ENCODE measurements around the gene ARAP1. TPM values are rescaled to one million over a fixed set of nuclear protein-coding genes. Genes with fewer than 3 reads are reported as not detected.

ARAP1 gene
- total and polyA plus RNA-seq, 2 experiments from 2014 or later, result 41.5 to 200 TPM

- H3K27me3 ChIP-seq, result no peaks in the 10 kb centered on the region
- no peaks in the 10 kb centered on the region for H3K9me3 ChIP-seq (ENCODE audit: low read depth)
- no peak for DNase-seq (ENCODE audit: low read depth in 1 of 2, low spot score in 1 of 2)
- no peak overlapping the region for H3K27ac ChIP-seq
- no peaks in the 10 kb centered on the region for H3K4me1 ChIP-seq (ENCODE audit: low read depth)
- H3K36me3 ChIP-seq, result peaks cover 3% of the 10 kb centered on the region
- no peak overlapping the region for H3K4me3 ChIP-seq
- TF ChIP-seq CTCF (IDR thresholded peaks at IDR 0.05; ENCODE audit: low read depth, low read length), result no peak
These were observed 69.4 kb downstream of the ARAP1 start for GRCh38 chr11:72682858-72683243.

GRCh38 chr11:72682238-72682857 lies 69.9 kb downstream of the ARAP1 start:
- Histone ChIP-seq H3K9me3 (ENCODE audit: low read depth) (no peaks in the 10 kb centered on the region), H3K4me3 (no peak overlapping the region), H3K27me3 (peaks cover 4% of the 10 kb centered on the region), H3K27ac (no peak overlapping the region), H3K36me3 (peaks cover 3% of the 10 kb centered on the region), H3K4me1 (ENCODE audit: low read depth) (no peaks in the 10 kb centered on the region)
- no peak for DNase-seq (ENCODE audit: low read depth in 1 of 2, low spot score in 1 of 2)
- no peak for TF ChIP-seq CTCF (IDR thresholded peaks at IDR 0.05; ENCODE audit: low read depth, low read length)

GRCh38 chr11:72681226-72682153 lies 70.7 kb downstream of the ARAP1 start:
- no peaks in the 10 kb centered on the region for H3K4me1 ChIP-seq (ENCODE audit: low read depth)
- no peaks in the 10 kb centered on the region for H3K9me3 ChIP-seq (ENCODE audit: low read depth)
- no peak for TF ChIP-seq CTCF (IDR thresholded peaks at IDR 0.05; ENCODE audit: low read depth, low read length)
- DNase-seq (ENCODE audit: low read depth in 1 of 2, low spot score in 1 of 2), result no peak
- H3K27me3 ChIP-seq, result peaks cover 8% of the 10 kb centered on the region
- no peaks in the 10 kb centered on the region for H3K36me3 ChIP-seq
- no peak overlapping the region for H3K27ac ChIP-seq
- no peak overlapping the region for H3K4me3 ChIP-seq

- no peak for DNase-seq (ENCODE audit: low read depth in 1 of 2, low spot score in 1 of 2)
- no peaks in the 10 kb centered on the region for H3K4me1 ChIP-seq (ENCODE audit: low read depth)
- no peak for TF ChIP-seq CTCF (IDR thresholded peaks at IDR 0.05; ENCODE audit: low read depth, low read length)
- H3K9me3 ChIP-seq (ENCODE audit: low read depth), result no peaks in the 10 kb centered on the region
- no peak overlapping the region for H3K27ac ChIP-seq
- H3K4me3 ChIP-seq, result no peak overlapping the region
- H3K27me3 ChIP-seq, result peaks cover 15% of the 10 kb centered on the region
- H3K36me3 ChIP-seq, result no peaks in the 10 kb centered on the region
These were observed 71.5 kb downstream of the ARAP1 start for GRCh38 chr11:72680624-72681158.

- no peaks in the 10 kb centered on the region for H3K4me1 ChIP-seq (ENCODE audit: low read depth)
These were observed 72.3 kb downstream of the ARAP1 start for GRCh38 chr11:72679869-72680268.

More at GRCh38 chr11:72679869-72680268, 72.3 kb downstream of the ARAP1 start:
- peaks cover 23% of the 10 kb centered on the region for H3K27me3 ChIP-seq
- H3K4me3 ChIP-seq, result no peak overlapping the region
- no peak for DNase-seq (ENCODE audit: low read depth in 1 of 2, low spot score in 1 of 2)
- no peaks in the 10 kb centered on the region for H3K9me3 ChIP-seq (ENCODE audit: low read depth)
- TF ChIP-seq CTCF (IDR thresholded peaks at IDR 0.05; ENCODE audit: low read depth, low read length), result no peak
- no peaks in the 10 kb centered on the region for H3K36me3 ChIP-seq
- H3K27ac ChIP-seq, result no peak overlapping the region
